HG02678 (cell line): Measurements from ENCODE around the gene A4GALT.

Source experiments
- ATAC-seq: cut with Tn5 transposase; IDR thresholded peaks from one replicate; pipeline ENCODE4 v1.9.1; 2021; ENCODE audit warnings: mild to moderate bottlenecking, moderate library complexity; ENCODE audit not compliant: unreplicated experiment

A4GALT gene

GRCh38 chr22:42653999-42654398, 66.7 kb downstream of the A4GALT start:
- no peak for ATAC-seq

GRCh38 chr22:42651134-42651533, 69.5 kb downstream of the A4GALT start:
- ATAC-seq: no peak

DNA sequence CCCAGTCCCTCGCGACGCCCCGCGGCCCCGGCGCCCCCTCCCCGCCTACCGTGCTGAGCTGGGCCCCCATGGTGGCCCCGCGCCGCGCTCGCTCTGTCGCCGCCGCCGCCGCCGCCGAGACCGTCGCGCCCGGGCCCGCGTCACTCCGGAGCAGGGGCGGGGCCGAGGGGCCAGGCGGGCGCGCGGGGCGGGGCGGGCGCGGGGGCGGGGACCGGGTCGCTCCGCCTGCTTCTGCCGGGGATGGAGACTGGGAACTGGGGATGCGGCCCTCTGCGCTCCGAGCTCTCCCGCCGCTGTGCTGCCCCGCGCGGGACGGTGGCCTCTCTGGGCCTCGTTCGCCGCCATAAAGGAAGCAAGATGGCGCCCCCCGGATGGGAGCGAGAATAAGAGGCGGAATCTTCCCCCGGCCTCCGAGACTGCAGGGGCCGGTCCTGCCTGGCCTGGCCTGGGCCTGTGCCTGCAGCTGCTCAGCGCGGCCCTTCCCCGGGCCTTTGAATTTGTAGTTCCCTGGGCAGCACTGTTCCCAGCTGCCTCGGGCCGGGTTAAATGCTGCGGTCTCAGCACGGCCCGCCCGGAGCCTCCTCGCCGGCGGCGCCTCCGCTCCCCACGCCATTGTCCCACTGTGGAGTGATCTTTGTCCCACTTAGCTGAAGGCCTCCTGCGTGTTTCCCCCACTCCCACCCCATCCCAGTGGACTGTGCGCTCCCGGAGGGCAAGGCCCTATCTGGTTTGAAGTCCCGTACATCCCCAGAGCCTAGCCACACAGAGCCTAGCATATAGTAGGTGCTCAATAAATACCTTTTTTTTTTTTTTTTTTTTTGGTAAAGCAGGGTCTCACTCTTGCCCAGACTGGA, 71.2 kb downstream of the A4GALT start, which contains the start of gene CYB5R3:
Gene CYB5R3 (minus strand): TSS at position 147 of the 854 bp plus-strand sequence. CDS start 77 bp downstream, at position 70.
- peak; percentile 73 for ATAC-seq

- ATAC-seq: peak; percentile 43
Measured at GRCh38 chr22:42648368-42649245, 72.1 kb downstream of the A4GALT start.

- no peak for ATAC-seq
Measured at GRCh38 chr22:42648017-42648367, 72.7 kb downstream of the A4GALT start.

DNA sequence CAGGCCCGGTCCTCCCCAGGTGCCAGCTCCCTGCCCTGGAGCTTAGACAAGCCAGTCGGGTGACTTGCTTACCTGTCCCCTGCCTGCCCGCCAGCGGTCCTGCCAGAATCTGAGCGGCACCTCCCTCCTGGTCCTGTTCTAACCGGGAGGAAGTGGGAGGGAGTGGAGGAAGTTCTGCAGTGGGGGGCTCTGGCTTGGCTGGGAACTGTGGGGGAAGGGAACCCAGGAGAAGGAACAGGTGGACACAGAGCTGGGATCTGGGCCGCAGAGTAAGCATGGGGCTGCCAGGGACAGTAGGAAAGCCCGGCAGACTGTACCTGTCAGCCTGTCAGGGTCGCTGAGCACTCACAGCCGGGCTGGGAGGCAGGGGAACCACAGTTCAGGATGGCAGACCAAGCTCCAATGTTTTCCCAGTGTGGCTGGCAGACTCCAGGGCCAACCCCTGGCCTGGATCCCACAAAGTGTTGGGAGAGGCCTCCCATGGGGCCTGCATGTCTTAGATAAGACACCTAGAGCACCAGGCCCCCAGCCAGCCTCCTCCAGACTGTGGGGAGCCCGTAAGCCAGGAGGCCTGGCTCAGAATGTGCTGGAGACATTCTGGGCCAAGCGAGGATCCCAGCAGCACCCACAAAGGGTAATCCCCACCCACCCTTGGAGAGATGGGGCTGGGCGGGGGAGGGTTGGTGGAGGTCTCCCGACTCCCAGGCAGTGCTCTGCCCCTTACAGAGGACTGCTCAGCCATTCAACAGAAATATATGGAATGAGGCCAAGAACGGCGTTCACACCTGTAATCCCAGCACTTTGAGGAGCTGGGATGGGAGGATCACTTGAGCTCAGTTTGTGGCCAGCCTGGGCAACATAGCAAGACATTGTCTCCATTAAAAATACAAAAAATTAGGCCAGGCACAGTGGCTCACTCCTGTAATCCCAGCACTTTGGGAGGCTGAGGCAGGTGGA, 73.8 kb downstream of the A4GALT start:
- no peak for ATAC-seq

GRCh38 chr22:42645938-42646568, 74.6 kb downstream of the A4GALT start:
- ATAC-seq: no peak

- ATAC-seq: no peak
Measured at GRCh38 chr22:42645341-42645937, 75.2 kb downstream of the A4GALT start.

DNA sequence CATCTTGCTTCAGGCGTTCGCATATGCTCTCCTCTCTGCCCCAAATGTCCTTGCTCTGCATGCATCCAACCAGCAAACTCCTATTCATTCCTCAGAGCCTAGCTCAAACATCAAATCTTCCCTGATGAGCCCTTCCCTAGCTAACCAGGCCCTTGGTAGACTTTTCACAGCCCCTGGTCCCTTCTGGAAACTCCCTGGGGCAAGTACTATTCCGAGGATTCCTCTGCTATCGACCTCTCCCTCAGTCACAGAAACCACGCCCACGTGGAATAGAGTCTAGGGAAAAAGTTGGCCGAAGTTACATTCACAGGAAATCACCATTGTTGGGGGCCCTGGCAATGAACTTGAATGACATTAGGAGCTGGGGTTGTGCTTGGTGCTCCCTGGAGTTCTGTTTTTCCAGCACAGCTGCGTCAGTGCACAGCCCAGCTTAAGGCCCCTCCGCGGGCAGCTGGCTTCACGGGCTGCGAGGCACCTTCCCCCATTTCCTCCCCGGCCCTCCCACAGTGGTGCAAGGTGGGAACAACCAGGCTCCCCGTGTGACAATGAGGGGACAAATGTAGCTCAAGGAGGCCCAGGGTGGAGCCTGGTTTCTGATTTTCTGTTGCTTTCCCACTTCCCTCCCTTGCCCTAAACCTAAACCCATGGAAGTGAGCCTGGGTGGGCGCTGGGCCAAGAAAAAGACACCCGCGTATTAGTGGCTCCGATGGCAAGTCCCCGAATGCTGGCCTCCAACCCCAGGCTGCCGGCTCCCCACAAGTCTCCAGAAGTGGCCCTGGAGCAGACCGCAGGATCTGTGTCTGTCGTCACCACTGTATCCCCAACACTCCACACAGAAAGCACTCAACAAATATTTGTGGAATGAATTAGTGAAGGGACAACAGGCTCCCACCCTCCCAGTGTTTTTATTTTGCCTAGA, 76.0 kb downstream of the A4GALT start:
- no peak for ATAC-seq

- ATAC-seq: no peak
Measured at GRCh38 chr22:42643634-42644421, 76.8 kb downstream of the A4GALT start.

DNA sequence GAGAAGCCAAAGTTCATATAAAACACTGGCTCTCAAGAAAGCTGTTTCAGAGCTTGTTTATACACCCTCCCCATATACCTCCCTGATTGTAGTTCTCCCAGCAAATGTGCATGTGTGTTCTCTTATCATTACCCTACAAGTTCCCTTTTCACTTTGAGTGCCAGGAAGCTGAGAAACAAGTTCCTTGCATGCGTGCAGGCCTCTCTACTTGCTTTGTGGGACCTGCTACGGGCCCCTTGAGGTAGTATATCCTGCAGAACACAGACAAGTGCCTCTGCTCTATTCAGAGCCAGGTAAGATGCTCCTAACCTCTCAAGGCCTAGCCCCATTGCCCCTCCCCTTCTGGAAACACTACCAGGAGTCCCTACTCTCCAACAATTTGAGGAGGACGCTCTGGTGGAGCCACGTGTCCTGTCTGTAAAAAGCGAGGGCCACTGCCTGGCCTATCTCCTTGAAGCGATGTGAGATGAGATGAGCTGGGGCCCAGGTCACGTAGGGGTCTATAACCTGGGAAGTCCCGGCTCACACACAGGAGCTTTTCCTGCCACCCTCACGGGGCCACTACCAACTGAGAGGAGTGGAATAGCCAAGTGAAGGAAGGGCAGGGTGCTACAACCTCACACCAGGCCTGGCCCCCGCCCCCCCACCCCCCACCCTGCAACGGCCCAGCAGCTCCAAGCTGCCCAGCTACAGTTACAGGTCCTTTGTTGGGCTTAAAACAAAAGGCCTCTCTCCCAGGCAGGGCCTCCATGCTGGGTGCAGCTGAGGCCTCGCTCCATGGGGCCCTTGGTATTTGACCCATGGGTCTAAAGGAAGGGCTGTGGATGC, 77.7 kb downstream of the A4GALT start:
- no peak for ATAC-seq
